ENCODE results near the gene SESTD1. TPM values are rescaled to one million over a fixed set of nuclear protein-coding genes. Genes with fewer than 3 reads are reported as not detected.

SESTD1 gene
- polyA plus RNA-seq, 2 of the 4 experiments (the other 2 are of a cell fraction): 12.6 to 26.0 TPM

DNA sequence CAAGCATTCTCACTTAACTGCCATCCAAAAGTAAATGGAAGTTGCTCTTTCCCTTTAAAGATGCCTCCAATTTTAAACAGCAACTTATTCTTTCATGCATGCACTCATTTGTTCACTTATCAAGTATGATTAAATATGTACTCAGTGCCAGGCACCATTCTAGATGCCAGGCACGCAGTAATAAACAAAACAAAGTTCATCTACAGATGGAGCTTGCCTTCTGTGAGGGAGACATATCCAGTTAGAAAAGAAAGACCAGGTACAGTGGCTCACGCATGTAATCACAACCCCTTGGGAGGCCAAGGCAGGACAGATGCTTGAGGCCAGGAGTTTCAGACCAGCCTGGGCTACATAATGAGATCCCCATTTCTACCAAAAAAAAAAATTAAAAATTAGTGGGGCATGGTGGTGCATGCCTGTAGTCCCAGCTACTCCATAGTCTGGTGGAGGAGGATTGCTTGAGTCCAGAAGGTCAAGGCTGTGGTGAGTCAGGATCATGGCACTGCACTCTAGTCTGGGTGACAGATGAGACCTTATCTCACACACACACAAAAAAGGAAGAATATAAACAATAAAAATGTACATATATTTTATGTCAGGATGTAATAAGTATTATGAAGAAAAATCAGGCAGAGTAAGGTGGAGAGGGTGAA is 195.5 kb downstream of the SESTD1 start:
- CTCF ChIA-PET: no interaction called here
- POLR2A ChIA-PET: interaction anchor here (0.7 kb wide), 1 partner anchor 36 kb away, joined by 3 read pairs; no protein-coding TSS in a partner anchor
- H3K9me3 ChIP-seq: no peaks in the 10 kb centered on the region
- TF ChIP-seq CHD2 (IDR thresholded peaks at IDR 0.05; ENCODE audit: low read length, partially characterized antibody): no peak
- TF ChIP-seq RNF2 (IDR thresholded peaks at IDR 0.05; ENCODE audit: borderline replicate concordance, low read depth): no peak
- TF ChIP-seq ZFP36 (IDR thresholded peaks at IDR 0.05; ENCODE audit: borderline replicate concordance, partially characterized antibody): no peak
- no peak for TF ChIP-seq CEBPB (IDR thresholded peaks at IDR 0.05)
- TF ChIP-seq ATOH8 (CRISPR knock-in tag; IDR thresholded peaks at IDR 0.05; ENCODE audit: low read depth): no peak
- no peak for TF ChIP-seq NPAS2 (CRISPR knock-in tag; IDR thresholded peaks at IDR 0.05; ENCODE audit: borderline replicate concordance)
- no peak for TF ChIP-seq FOSL2 (IDR thresholded peaks at IDR 0.05)
- no peak for TF ChIP-seq FOSL2 (CRISPR knock-in tag; IDR thresholded peaks at IDR 0.05)
- no peak for TF ChIP-seq BCL3 (IDR thresholded peaks at IDR 0.05)
- no peak for TF ChIP-seq HOXB5 (CRISPR knock-in tag; IDR thresholded peaks at IDR 0.05)
- TF ChIP-seq SREBF2 (IDR thresholded peaks at IDR 0.05): no peak
- no peak for TF ChIP-seq MAZ (IDR thresholded peaks at IDR 0.05; ENCODE audit: borderline replicate concordance, low read depth, low read length)
- no peak for TF ChIP-seq FOSB (CRISPR knock-in tag; IDR thresholded peaks at IDR 0.05)
- no peak for TF ChIP-seq USF2 (IDR thresholded peaks at IDR 0.05)
- no peak for TF ChIP-seq POLR2A (IDR thresholded peaks at IDR 0.05; ENCODE audit: low read length)
- TF ChIP-seq MAFK (IDR thresholded peaks at IDR 0.05; ENCODE audit: partially characterized antibody): no peak
- no peak for TF ChIP-seq HMGXB4 (CRISPR knock-in tag; IDR thresholded peaks at IDR 0.05; ENCODE audit: borderline replicate concordance)
- no peak for TF ChIP-seq JUN (IDR thresholded peaks at IDR 0.05)
- no peak for TF ChIP-seq MYC (IDR thresholded peaks at IDR 0.05; ENCODE audit: borderline replicate concordance, low read length)
- no peak for TF ChIP-seq CHD4 (IDR thresholded peaks at IDR 0.05; ENCODE audit: borderline replicate concordance)
- ATAC-seq (no peak), FAIRE-seq (no peak), DNase-seq (ENCODE audit: low read depth in 1 of 2, low spot score in 1 of 2) (no peak)
- no peaks in the 10 kb centered on the region for H3K4me1 ChIP-seq
- H3K4me3 ChIP-seq: no peak overlapping the region
- no peak overlapping the region for H3K27ac ChIP-seq
- H3K4me2 ChIP-seq: no peak overlapping the region
- WGBS (ENCODE audit: missing lambda C conversion rate): 39% methylated on average over 2 of the region's 2 CpGs

GRCh38 chr2:179059026-179059700 is 205.5 kb downstream of the SESTD1 start:
- 88% methylated on average over 2 of the region's 2 CpGs for WGBS (ENCODE audit: missing lambda C conversion rate)
- ChIA-PET POLR2A (no interaction called here), CTCF (no interaction called here)
- no peak for FAIRE-seq
- H3K4me1 ChIP-seq: peaks cover 12% of the 10 kb centered on the region; the same call in 1 of the 3 replicates
- no peaks in the 10 kb centered on the region for H3K9me3 ChIP-seq
- no peak for DNase-seq (ENCODE audit: low read depth in 1 of 2, low spot score in 1 of 2)
- no peak for TF ChIP-seq EP300 (IDR thresholded peaks at IDR 0.05)
- no peak overlapping the region for H3K27ac ChIP-seq
- 0 out of 3 replicates have a peak overlapping the region, but pooled peaks have one; percentile 32 for H3K4me2 ChIP-seq
- no peak overlapping the region for H3K4me3 ChIP-seq
- no peak for ATAC-seq
